Measurements from ENCODE around the gene SVEP1.

- no peak for TF ChIP-seq POLR2A (IDR thresholded peaks at IDR 0.05)
- TF ChIP-seq, protein P1, sequence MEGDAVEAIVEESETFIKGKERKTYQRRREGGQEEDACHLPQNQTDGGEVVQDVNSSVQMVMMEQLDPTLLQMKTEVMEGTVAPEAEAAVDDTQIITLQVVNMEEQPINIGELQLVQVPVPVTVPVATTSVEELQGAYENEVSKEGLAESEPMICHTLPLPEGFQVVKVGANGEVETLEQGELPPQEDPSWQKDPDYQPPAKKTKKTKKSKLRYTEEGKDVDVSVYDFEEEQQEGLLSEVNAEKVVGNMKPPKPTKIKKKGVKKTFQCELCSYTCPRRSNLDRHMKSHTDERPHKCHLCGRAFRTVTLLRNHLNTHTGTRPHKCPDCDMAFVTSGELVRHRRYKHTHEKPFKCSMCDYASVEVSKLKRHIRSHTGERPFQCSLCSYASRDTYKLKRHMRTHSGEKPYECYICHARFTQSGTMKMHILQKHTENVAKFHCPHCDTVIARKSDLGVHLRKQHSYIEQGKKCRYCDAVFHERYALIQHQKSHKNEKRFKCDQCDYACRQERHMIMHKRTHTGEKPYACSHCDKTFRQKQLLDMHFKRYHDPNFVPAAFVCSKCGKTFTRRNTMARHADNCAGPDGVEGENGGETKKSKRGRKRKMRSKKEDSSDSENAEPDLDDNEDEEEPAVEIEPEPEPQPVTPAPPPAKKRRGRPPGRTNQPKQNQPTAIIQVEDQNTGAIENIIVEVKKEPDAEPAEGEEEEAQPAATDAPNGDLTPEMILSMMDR (IDR thresholded peaks at IDR 0.05): no peak
These were observed 165.1 kb downstream of the SVEP1 start for GRCh38 chr9:110414471-110414870.
